DMS79 (cell line): ENCODE measurements around the gene CYSTM1.
"Not testable (repeated sequence)": the region's sequence is repeated elsewhere in the genome, so short reads cannot be mapped to it uniquely, and the experiment has no call there.

Experiments
- DNase-seq: peaks from one replicate; lab custom pipeline; 2025; lab: John Stamatoyannopoulos, UW

The CYSTM1 gene

DNA sequence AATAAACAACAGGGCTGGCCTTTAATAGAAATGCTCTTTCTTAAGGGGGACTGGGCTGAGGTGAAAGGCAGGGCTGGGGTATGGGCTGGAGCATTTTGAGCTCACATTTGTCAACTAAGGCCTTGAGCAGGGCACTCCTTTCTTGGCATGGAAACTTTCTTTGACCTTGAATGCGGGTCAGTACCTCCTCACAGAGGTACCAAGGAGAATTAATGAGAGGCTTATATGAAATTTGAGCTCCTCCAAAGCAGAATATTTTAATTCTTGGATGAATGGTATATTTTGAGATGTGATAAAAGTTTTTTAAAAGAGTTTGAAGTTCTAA lies 3.1 kb downstream of the CYSTM1 start:
- DNase-seq = no peak

DNA sequence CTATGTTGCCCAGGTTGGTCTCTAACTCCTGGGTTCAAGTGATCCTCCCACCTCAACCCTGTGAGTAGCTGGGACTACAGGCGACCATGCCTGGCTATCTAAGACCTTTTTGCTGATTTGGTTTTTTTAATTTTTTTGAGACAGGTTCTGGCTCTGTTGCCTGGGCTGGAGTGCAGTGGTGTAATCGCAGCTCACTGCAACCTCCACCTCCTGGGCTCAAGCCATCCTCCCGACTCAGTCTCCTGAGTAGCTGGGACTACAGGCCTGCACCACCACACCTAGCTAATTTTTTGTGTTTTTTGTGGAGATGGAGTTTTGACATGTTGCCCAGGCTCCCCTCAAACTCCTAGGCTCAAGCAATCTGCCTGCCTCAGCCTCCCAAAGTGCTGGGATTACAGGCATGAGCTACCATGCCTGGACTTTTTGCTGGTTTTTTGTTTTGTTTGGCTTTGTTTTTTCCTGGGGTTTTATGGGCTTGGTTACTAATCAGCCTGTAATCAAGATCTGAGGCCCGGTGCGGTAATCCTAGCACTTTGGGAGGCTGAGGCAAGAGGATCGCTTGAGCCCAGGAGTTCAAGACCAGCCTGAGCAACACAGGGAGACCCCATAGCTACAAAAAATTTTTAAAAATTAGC lies 3.6 kb downstream of the CYSTM1 start:
- DNase-seq = no peak

GRCh38 chr5:140181002-140181483 lies 6.1 kb downstream of the CYSTM1 start:
- no peak for DNase-seq

GRCh38 chr5:140181525-140181924 lies 6.5 kb downstream of the CYSTM1 start:
- DNase-seq = no peak

DNA sequence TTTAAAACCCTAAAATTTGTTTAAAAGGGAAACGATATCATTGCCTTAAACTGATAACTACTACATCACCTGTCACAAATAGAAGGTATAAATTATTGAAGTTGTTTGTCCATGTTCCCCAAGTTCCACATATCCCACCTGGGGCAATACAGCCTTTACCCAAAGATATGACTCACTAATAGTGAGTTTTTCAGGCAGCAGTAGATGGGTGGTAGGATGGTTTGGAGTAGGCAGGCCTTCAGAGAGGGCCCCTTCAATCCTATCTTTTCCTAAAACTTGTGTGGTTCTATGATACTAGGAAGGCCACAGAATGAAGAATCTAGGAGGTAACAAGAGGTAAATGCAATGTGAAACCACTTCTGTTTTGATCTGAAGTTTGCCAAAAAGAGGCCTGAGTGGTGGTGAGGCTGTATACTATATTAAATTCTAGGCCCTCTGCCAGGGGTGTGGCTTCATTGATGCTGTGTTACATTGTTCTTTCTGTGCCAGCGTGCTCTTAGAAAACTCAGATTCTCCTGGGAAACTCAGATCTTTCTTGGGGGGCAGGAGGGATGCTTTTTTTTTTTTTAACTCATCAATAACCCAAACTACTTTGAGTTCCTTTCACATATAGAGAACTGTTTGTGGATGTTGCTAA lies 7.2 kb downstream of the CYSTM1 start:
- peak; percentile 41 for DNase-seq

DNA sequence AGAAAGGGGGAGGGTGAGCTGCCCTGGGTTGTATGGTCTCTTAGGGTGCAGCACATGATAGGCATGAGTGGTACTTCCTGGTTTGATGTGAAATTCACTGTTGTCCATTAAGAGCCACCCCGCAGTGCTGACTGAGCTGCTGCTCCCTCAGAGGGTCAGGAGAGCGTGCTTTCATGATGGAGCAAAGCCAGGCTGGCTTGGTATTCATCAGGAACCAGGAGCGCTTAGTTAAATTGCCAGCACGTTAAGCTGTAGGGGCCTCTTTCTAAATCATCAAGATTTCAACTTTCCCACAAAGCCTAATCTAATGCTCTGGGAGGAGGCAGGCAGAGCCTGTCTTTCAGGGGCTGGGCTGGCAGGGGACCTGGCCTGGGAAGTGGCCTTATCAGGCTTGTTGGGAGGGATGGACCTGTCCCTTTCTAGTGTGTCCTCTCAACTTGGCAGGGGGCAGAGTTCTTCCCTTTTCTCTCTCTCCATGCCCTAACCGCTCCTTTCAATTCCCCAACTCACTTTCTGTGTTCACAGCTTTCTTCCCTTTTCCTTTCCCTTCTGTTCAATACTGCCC lies 7.9 kb downstream of the CYSTM1 start:
- DNase-seq = peak; percentile 68

- no peak for DNase-seq
Observed at GRCh38 chr5:140185409-140185808, 10.4 kb downstream of the CYSTM1 start.

- no peak for DNase-seq
Observed at GRCh38 chr5:140186267-140186671, 11.3 kb downstream of the CYSTM1 start.

GRCh38 chr5:140189253-140189652 lies 14.3 kb downstream of the CYSTM1 start:
- DNase-seq = no peak

GRCh38 chr5:140189977-140190871 lies 15.2 kb downstream of the CYSTM1 start:
- no peak for DNase-seq

- no peak for DNase-seq
Observed at GRCh38 chr5:140190872-140191218, 15.9 kb downstream of the CYSTM1 start.

- DNase-seq = no peak
Observed at GRCh38 chr5:140192715-140193430, 17.9 kb downstream of the CYSTM1 start.

- DNase-seq = no peak
Observed at GRCh38 chr5:140194662-140195061, 19.7 kb downstream of the CYSTM1 start.

GRCh38 chr5:140196115-140196814 lies 21.3 kb downstream of the CYSTM1 start:
- no peak for DNase-seq

DNA sequence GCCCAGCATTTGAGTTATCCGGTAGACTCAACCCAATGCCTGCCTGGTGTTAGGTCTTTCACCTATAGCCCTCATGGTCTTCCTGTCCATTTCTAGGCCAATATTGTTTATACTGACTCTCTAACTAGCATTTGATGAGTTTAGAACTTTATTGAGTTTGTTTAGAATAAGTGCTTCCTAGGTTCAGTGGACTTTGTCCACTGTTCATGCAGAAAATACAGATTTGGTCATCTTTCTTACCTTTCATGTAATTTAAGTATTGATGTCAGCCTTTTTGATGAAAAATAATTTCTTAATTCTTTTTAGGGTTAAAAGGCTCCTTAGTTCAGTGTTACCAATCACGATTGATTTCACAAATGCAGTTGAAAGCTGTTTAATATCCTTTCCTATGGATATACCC lies 22.0 kb downstream of the CYSTM1 start:
- no peak for DNase-seq

- DNase-seq = not testable (repeated sequence)
Observed at GRCh38 chr5:140198915-140199314, 23.9 kb downstream of the CYSTM1 start.

GRCh38 chr5:140202078-140202477 lies 27.1 kb downstream of the CYSTM1 start:
- DNase-seq = no peak

DNA sequence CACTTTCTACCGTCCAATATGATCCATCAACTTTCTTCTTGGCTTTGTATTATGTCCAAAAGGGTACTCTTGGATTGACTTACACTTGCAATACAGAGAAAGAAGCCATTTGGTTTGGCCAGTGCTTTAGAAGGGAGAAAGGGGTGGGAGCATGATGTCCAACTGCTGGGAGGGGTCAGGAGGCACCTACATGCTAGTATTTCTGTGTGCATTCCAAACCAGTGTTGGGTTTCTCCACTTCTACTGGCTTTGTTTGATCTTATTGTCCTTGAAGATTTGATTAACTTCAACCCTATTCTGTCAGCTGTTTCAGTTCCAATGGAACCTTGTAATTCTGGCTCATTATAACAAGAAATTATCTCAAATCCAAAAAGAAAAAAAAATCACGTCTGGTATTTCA lies 27.6 kb downstream of the CYSTM1 start:
- DNase-seq = no peak

- DNase-seq = no peak
Observed at GRCh38 chr5:140205216-140205615, 30.2 kb downstream of the CYSTM1 start.

DNA sequence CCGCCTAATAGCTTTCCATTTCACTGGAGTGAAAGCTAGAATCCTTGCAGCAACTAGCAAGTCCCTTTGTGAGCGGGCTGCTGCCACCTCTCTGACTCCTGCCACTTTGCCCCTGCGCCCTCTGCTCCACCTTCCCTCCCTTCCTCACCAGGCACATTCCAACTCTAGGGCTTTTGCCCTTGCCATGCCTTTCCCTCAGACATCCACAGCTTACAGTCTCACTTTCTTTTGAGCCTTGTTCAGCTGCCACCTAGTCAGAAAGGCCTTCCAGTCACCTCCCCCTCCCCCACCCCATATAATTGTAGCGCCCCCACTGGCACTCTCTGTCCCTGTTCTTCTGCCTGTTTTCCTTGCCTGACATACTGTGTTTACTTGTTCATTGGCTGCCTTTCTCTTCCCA lies 31.0 kb downstream of the CYSTM1 start:
- no peak for DNase-seq

DNA sequence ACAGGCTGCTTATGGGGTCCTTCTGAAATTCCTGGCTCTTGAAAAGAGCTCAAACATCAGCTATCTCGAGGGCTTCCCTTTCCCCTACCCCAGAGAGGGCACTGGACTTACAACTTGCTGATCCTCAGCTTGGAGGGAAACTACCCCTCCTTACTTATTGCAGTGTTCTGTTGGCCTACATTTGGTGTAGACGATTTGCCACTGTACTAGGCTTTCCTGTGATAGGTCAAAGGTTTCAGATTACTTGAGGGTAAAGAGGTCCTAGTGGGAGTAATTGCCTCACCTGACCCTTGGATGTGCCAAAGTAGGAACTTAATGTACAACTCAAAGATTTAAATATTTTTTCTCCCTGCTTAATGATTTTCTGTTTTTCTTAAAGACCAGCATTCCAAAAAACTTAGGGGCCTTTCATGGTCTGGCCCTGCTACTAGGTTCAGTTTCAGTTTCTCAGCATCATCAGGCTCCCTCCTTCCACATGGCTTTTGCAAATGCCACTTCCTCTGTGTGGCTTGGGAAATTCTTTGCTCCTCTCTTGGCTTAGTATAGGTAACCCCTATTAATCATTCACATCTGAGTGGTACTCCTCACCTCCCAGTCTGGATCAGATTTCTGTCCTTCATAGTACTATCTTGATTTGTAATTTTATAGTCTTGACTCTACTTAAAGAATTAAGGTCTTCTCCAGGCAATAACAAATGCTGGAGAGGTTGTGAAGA lies 32.4 kb downstream of the CYSTM1 start:
- DNase-seq = no peak
